ENCODE data around the gene LRRC72. TPM values are rescaled to one million over a fixed set of nuclear protein-coding genes. Genes with fewer than 3 reads are reported as not detected.
A peak's percentile ranks its signal among the peaks of the same experiment; 100 is the strongest.

Gene LRRC72
- polyA plus RNA-seq, 4 donors: not detected

DNA sequence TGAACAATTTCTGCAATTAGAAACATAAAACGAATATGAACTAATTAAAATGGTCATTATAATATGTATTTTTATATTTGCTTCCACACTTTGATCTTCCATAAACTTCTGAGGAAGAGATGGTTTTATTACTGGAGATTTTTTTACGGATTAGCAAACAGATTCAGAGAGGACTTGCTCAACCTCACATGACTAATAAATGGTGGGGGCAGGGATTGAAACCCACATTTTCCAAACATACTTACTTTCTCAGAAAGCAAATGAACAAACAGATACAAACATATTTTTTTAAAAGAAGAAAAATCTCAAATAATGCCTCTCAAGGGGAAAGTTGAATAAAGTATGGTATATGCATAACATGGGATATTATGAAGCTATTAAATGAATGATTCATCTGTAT is 100.6 kb downstream of the LRRC72 start:
- H3K4me1 ChIP-seq (ENCODE audit: control insufficient read depth in 3 of 3, insufficient read depth in 2 of 3, low read depth in 1 of 3, low read length in 2 of 3): peaks cover 0 to 2% (median 0%) of the 10 kb centered on the region in 3 donors
- no peaks in the 10 kb centered on the region for H3K9me3 ChIP-seq (ENCODE audit: control insufficient read depth in 2 of 2, insufficient read depth in 1 of 2, low read depth in 1 of 2, low read length in 1 of 2)
- DNase-seq (peak in 1 of 2 donors; percentile 33), FAIRE-seq (peak; percentile 36)
- H3K27me3 ChIP-seq (ENCODE audit: control insufficient read depth in 3 of 3, insufficient read depth in 3 of 3, low read length in 3 of 3): no peaks in the 10 kb centered on the region
- WGBS, 3 donors: 43 to 51% (median 47%) methylated on average over 2 of the region's 2 CpGs
- no peak overlapping the region for H3K4me3 ChIP-seq (ENCODE audit: low read depth in 1 of 3, low read length in 3 of 3)
- H3K36me3 ChIP-seq (ENCODE audit: control insufficient read depth in 3 of 3, insufficient read depth in 2 of 3, low read depth in 1 of 3, low read length in 3 of 3): peaks cover 2 to 10% (median 8%) of the 10 kb centered on the region in 3 donors
- no peak overlapping the region for H3K27ac ChIP-seq (ENCODE audit: low read depth in 1 of 3, low read length in 2 of 3)

DNA sequence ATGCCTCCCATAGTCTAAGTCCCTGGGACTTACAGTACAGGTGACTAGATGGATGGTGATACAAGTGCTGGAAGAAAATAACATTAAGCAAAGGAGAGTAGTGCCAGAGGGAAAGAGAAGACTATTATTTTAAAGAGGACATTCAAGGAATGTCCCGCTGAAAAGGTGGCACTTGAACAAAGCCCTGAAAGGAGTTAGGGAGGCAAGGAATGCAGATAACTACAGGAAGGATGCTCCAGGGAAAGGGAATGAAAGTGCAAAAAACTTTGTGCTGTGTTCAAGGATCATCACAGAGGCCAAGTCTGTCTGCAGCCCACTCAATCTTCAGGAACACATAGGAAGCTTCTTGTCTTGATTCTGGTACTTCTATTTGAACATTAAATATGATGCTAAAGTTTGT is 104.0 kb downstream of the LRRC72 start:
- Histone ChIP-seq H3K36me3 (ENCODE audit: control insufficient read depth in 3 of 3, insufficient read depth in 2 of 3, low read depth in 1 of 3, low read length in 3 of 3) (peaks cover 2 to 8% (median 4%) of the 10 kb centered on the region in 3 donors), H3K27me3 (ENCODE audit: control insufficient read depth in 3 of 3, insufficient read depth in 3 of 3, low read length in 3 of 3) (no peaks in the 10 kb centered on the region), H3K4me1 (ENCODE audit: control insufficient read depth in 3 of 3, insufficient read depth in 2 of 3, low read depth in 1 of 3, low read length in 2 of 3) (peaks cover 0 to 3% (median 2%) of the 10 kb centered on the region in 3 donors), H3K4me3 (ENCODE audit: low read depth in 1 of 3, low read length in 3 of 3) (no peak overlapping the region), H3K9me3 (ENCODE audit: control insufficient read depth in 2 of 2, insufficient read depth in 1 of 2, low read depth in 1 of 2, low read length in 1 of 2) (no peaks in the 10 kb centered on the region), H3K27ac (ENCODE audit: low read depth in 1 of 3, low read length in 2 of 3) (no peak overlapping the region)
- DNase-seq (no peak), FAIRE-seq (no peak)
- 93 to 97% (median 94%) methylated on average over 1 of the region's 1 CpG for WGBS, 3 donors

Other genes with a start within 250 kb of the LRRC72 start
- gene CRPPA, start 105.3 kb upstream of the LRRC72 start, polyA plus RNA-seq: 1 to 10 TPM in 1 of 4 donors, under 1 TPM in 2, not detected in 1; 0.34 to 2.3 (median 0.45) TPM
- gene SOSTDC1, start 61.1 kb upstream of the LRRC72 start, polyA plus RNA-seq: 1 to 10 TPM in 2 of 4 donors, under 1 TPM in 2; 0.22 to 9.8 (median 0.73) TPM
- gene ANKMY2, start 118.9 kb downstream of the LRRC72 start, polyA plus RNA-seq: 10 to 100 TPM; 13.9 to 37.9 (median 14.2) TPM
- 10 to 100 TPM; 21.9 to 68.1 (median 45.6) TPM for gene BZW2, start 119.4 kb downstream of the LRRC72 start, polyA plus RNA-seq
- 100 to 1,000 TPM in 1 of 4 donors, 10 to 100 TPM in 3; 56.2 to 205 (median 63.9) TPM for gene TSPAN13, start 226.9 kb downstream of the LRRC72 start, polyA plus RNA-seq

Measured in small intestine (tissue), 7 donors.